ENCODE results near the gene ARL13B. TPM values are rescaled to one million over a fixed set of nuclear protein-coding genes. Genes with fewer than 3 reads are reported as not detected.
"Not testable (repeated sequence)": the region's sequence is repeated elsewhere in the genome, so short reads cannot be mapped to it uniquely, and the experiment has no call there.

The ARL13B gene
- polyA plus RNA-seq: 1 to 10 TPM; 4.3 to 6.5 (median 4.5) TPM

GRCh38 chr3:93979850-93980676 is at the start of gene ARL13B:
Gene ARL13B, plus strand, starts transcription at chr3:93980155. Its CDS starts 269 bp downstream, at chr3:93980424.
- Mint-ChIP-seq H3K36me3 (no peaks in the 10 kb centered on the region), H3K27ac (peak within 1 kb of the TSS; percentile 87 to 95 (median 88)), H3K27me3 (ENCODE audit: low read depth in 3 of 3) (peaks cover 0 to 8% (median 6%) of the 10 kb centered on the region in 3 donors), H3K4me1 (peaks cover 17 to 30% of the 10 kb centered on the region in 2 donors), H3K4me3 (peak within 1 kb of the TSS; percentile 87 to 94 (median 91)), H3K9me3 (no peaks in the 10 kb centered on the region)
- peak; percentile 91 to 93 (median 93) for DNase-seq

GRCh38 chr3:93931597-93932229 is 48.2 kb upstream of the ARL13B start:
- Mint-ChIP-seq H3K36me3 (no peaks in the 10 kb centered on the region), H3K27ac (no peak overlapping the region), H3K4me1 (no peaks in the 10 kb centered on the region), H3K27me3 (ENCODE audit: low read depth in 3 of 3) (no peaks in the 10 kb centered on the region), H3K4me3 (no peak overlapping the region), H3K9me3 (peaks cover 0 to 11% (median 0%) of the 10 kb centered on the region in 6 donors)
- DNase-seq: no peak

GRCh38 chr3:93934366-93935046 is 45.4 kb upstream of the ARL13B start:
- peaks cover 0 to 1% (median 0%) of the 10 kb centered on the region in 3 donors for H3K27me3 Mint-ChIP-seq (ENCODE audit: low read depth in 3 of 3)
- H3K4me1 Mint-ChIP-seq: no peaks in the 10 kb centered on the region
- H3K4me3 Mint-ChIP-seq: no peak overlapping the region
- no peak for DNase-seq
- no peak overlapping the region for H3K27ac Mint-ChIP-seq
- H3K9me3 Mint-ChIP-seq: peaks cover 0 to 8% (median 0%) of the 10 kb centered on the region in 6 donors
- no peaks in the 10 kb centered on the region for H3K36me3 Mint-ChIP-seq

- Mint-ChIP-seq H3K27me3 (ENCODE audit: low read depth in 3 of 3) (peaks cover 0 to 1% (median 0%) of the 10 kb centered on the region in 3 donors), H3K27ac (no peak overlapping the region), H3K4me3 (no peak overlapping the region), H3K36me3 (no peaks in the 10 kb centered on the region), H3K4me1 (no peaks in the 10 kb centered on the region), H3K9me3 (peaks cover 0 to 8% (median 0%) of the 10 kb centered on the region in 6 donors)
- DNase-seq: no peak
Observed at GRCh38 chr3:93936549-93936948, 43.4 kb upstream of the ARL13B start.

- not testable (repeated sequence) for H3K27me3 Mint-ChIP-seq (ENCODE audit: low read depth in 3 of 3); H3K4me1 Mint-ChIP-seq; H3K4me3 Mint-ChIP-seq; H3K27ac Mint-ChIP-seq; H3K36me3 Mint-ChIP-seq; H3K9me3 Mint-ChIP-seq; DNase-seq
Observed at GRCh38 chr3:93937485-93937884, 42.5 kb upstream of the ARL13B start.

GRCh38 chr3:93949958-93950357 is 30.0 kb upstream of the ARL13B start:
- not testable (repeated sequence) for H3K36me3 Mint-ChIP-seq, DNase-seq

GRCh38 chr3:93961026-93961425 is 18.9 kb upstream of the ARL13B start:
- H3K27ac Mint-ChIP-seq: no peak overlapping the region
- peaks cover 0 to 1% (median 0%) of the 10 kb centered on the region in 6 donors for H3K9me3 Mint-ChIP-seq
- no peaks in the 10 kb centered on the region for H3K36me3 Mint-ChIP-seq
- no peak overlapping the region for H3K4me3 Mint-ChIP-seq
- no peaks in the 10 kb centered on the region for H3K4me1 Mint-ChIP-seq
- peaks cover 0 to 8% (median 0%) of the 10 kb centered on the region in 3 donors for H3K27me3 Mint-ChIP-seq (ENCODE audit: low read depth in 3 of 3)
- no peak for DNase-seq

More at GRCh38 chr3:93949958-93950357, 30.0 kb upstream of the ARL13B start:
- H3K27me3 Mint-ChIP-seq (ENCODE audit: low read depth in 3 of 3); H3K4me3 Mint-ChIP-seq; H3K27ac Mint-ChIP-seq; H3K4me1 Mint-ChIP-seq: not testable (repeated sequence)
- H3K9me3 Mint-ChIP-seq: peaks cover 0 to 13% (median 5%) of the 10 kb centered on the region in 6 donors

- no peaks in the 10 kb centered on the region for H3K36me3 Mint-ChIP-seq
- H3K4me1 Mint-ChIP-seq: no peaks in the 10 kb centered on the region
- no peak overlapping the region for H3K27ac Mint-ChIP-seq
- DNase-seq: no peak
- peaks cover 0 to 1% (median 0%) of the 10 kb centered on the region in 6 donors for H3K9me3 Mint-ChIP-seq
- H3K4me3 Mint-ChIP-seq: no peak overlapping the region
- H3K27me3 Mint-ChIP-seq (ENCODE audit: low read depth in 3 of 3): peaks cover 0 to 8% (median 0%) of the 10 kb centered on the region in 3 donors
Observed at GRCh38 chr3:93961489-93961888, 18.5 kb upstream of the ARL13B start.

GRCh38 chr3:93962798-93963197 is 17.2 kb upstream of the ARL13B start:
- DNase-seq: no peak
- no peaks in the 10 kb centered on the region for H3K36me3 Mint-ChIP-seq
- peaks cover 0 to 7% (median 0%) of the 10 kb centered on the region in 3 donors for H3K27me3 Mint-ChIP-seq (ENCODE audit: low read depth in 3 of 3)
- no peak overlapping the region for H3K4me3 Mint-ChIP-seq
- H3K9me3 Mint-ChIP-seq: peaks cover 0 to 1% (median 0%) of the 10 kb centered on the region in 6 donors
- H3K27ac Mint-ChIP-seq: no peak overlapping the region
- H3K4me1 Mint-ChIP-seq: no peaks in the 10 kb centered on the region

- H3K36me3 Mint-ChIP-seq, H3K4me3 Mint-ChIP-seq, H3K4me1 Mint-ChIP-seq, H3K9me3 Mint-ChIP-seq, H3K27ac Mint-ChIP-seq, DNase-seq: not testable (repeated sequence)
- peaks cover 0 to 13% (median 3%) of the 10 kb centered on the region in 3 donors for H3K27me3 Mint-ChIP-seq (ENCODE audit: low read depth in 3 of 3)
Observed at GRCh38 chr3:93965106-93965505, 14.8 kb upstream of the ARL13B start.

- H3K4me1 Mint-ChIP-seq: peaks cover 9 to 10% of the 10 kb centered on the region in 2 donors
- no peaks in the 10 kb centered on the region for H3K36me3 Mint-ChIP-seq
- no peak for DNase-seq
- H3K27ac Mint-ChIP-seq: no peak overlapping the region
- H3K4me3 Mint-ChIP-seq: no peak overlapping the region
- peaks cover 6 to 13% (median 13%) of the 10 kb centered on the region in 3 donors for H3K27me3 Mint-ChIP-seq (ENCODE audit: low read depth in 3 of 3)
- H3K9me3 Mint-ChIP-seq: no peaks in the 10 kb centered on the region
Observed at GRCh38 chr3:93969443-93969842, 10.5 kb upstream of the ARL13B start.

GRCh38 chr3:93969997-93970396 is 10.0 kb upstream of the ARL13B start:
- Mint-ChIP-seq H3K4me1 (peaks cover 9 to 10% of the 10 kb centered on the region in 2 donors), H3K9me3 (no peaks in the 10 kb centered on the region), H3K27ac (no peak overlapping the region), H3K36me3 (no peaks in the 10 kb centered on the region), H3K4me3 (no peak overlapping the region), H3K27me3 (ENCODE audit: low read depth in 3 of 3) (peaks cover 6 to 13% (median 13%) of the 10 kb centered on the region in 3 donors)
- no peak for DNase-seq

GRCh38 chr3:93973131-93974126 is 6.5 kb upstream of the ARL13B start, which contains the start of gene PROS1:
Gene PROS1, minus strand, starts transcription at chr3:93973896. Its CDS starts 147 bp downstream, at chr3:93973749.
- Mint-ChIP-seq H3K4me3 (peak within 1 kb of the TSS; percentile 57 to 83 (median 81)), H3K9me3 (no peaks in the 10 kb centered on the region)

More at GRCh38 chr3:93973131-93974126, 6.5 kb upstream of the ARL13B start, which contains the start of gene PROS1:
- peak; percentile 17 to 33 (median 29) for DNase-seq
- Mint-ChIP-seq H3K27me3 (ENCODE audit: low read depth in 3 of 3) (peaks cover 6 to 17% (median 8%) of the 10 kb centered on the region in 3 donors), H3K36me3 (no peaks in the 10 kb centered on the region), H3K4me1 (peaks cover 9 to 10% of the 10 kb centered on the region in 2 donors), H3K27ac (peak within 1 kb of the TSS in 1 of 6 donors; percentile 18)
